SK-N-SH (cell line): Measurements from ENCODE around the gene SSR1. TPM values are rescaled to one million over a fixed set of nuclear protein-coding genes. Genes with fewer than 3 reads are reported as not detected.
"Not testable (repeated sequence)": the region's sequence is repeated elsewhere in the genome, so short reads cannot be mapped to it uniquely, and the experiment has no call there.

Experiments
- CTCF ChIA-PET: fragments of 300-600, 350-600 bp; formaldehyde crosslinking; extraction: SDS; loops from one replicate; lab custom pipeline; 2021; lab: Yijun Ruan, JAX
- POLR2A ChIA-PET: fragments of 350-600 bp; sonication (Branson Sonifier 250); formaldehyde crosslinking; extraction: SDS; loops from one replicate; lab custom pipeline; 2020; ENCODE audit warnings: antibody characterized with exemption, inconsistent platforms; lab: Yijun Ruan, JAX
- DNase-seq: peaks from one replicate; pipeline ENCODE4 v3.0.0; 2012
- H2AFZ ChIP-seq: fragments of 200-600 bp; sonication (generic); 2 replicates; pipeline ENCODE4 v1.8.1; 2016; ENCODE audit warnings: antibody characterized with exemption, mild to moderate bottlenecking, low read depth
- H3F3A ChIP-seq: fragments of 200-600 bp; sonication (generic); replicated peaks from 2 replicates; pipeline ENCODE3; 2016; ENCODE audit warnings: antibody characterized with exemption, mild to moderate bottlenecking; ENCODE audit not compliant: insufficient read depth
- H3K27ac ChIP-seq, 2 experiments: fragments of 200-500 bp in 1 of 2; fragments of 200-600 bp in 1 of 2; sonication (Bioruptor generic) in 1 of 2; sonication (generic), shearing (Covaris generic) in 1 of 2; 2 replicates each; pipeline versions ENCODE4 v1.5.1 to v1.6.1; 2014 to 2016; ENCODE audit warnings: low read depth in 2 of 2, inconsistent platforms in 1 of 2, low read length in 1 of 2, mild to moderate bottlenecking in 1 of 2, mixed read lengths in 1 of 2
- H3K27me3 ChIP-seq: fragments of 200-600 bp; sonication (generic), shearing (Covaris generic); 2 replicates; pipeline ENCODE4 v1.6.1; 2016; ENCODE audit warnings: mixed run types; ENCODE audit not compliant: insufficient read depth
- H3K36me3 ChIP-seq, 2 experiments: fragments of 200-500 bp in 1 of 2; fragments of 200-600 bp in 1 of 2; sonication (Bioruptor generic) in 1 of 2; sonication (generic) in 1 of 2; replicated peaks in 1 of 2; 2 replicates each; pipeline versions ENCODE3 to v1.5.1; 2014 to 2016; ENCODE audit warnings: low read length in 1 of 2, mild to moderate bottlenecking in 1 of 2; ENCODE audit not compliant: insufficient read depth in 2 of 2, control insufficient read depth in 1 of 2
- H3K4me1 ChIP-seq, 2 experiments: fragments of 200-500 bp in 1 of 2; fragments of 200-600 bp in 1 of 2; sonication (Bioruptor generic) in 1 of 2; sonication (generic), shearing (Covaris generic) in 1 of 2; 2 replicates each; pipeline versions ENCODE4 v1.5.1 to v1.6.1; 2014 to 2016; ENCODE audit warnings: low read depth in 1 of 2, low read length in 1 of 2, mixed run types in 1 of 2; ENCODE audit not compliant: insufficient read depth in 2 of 2, control insufficient read depth in 1 of 2
- H3K4me2 ChIP-seq: fragments of 200-600 bp; sonication (generic), shearing (Covaris generic); 2 replicates; pipeline ENCODE4 v1.6.1; 2017; ENCODE audit warnings: mixed run types
- H3K4me3 ChIP-seq, 2 experiments: fragments of 200-500 bp in 1 of 2; fragments of 200-600 bp in 1 of 2; sonication (Bioruptor generic) in 1 of 2; sonication (generic), shearing (Covaris generic) in 1 of 2; 2 replicates each; pipeline versions ENCODE4 v1.5.1 to v1.8.1; 2014 to 2016; ENCODE audit warnings: low read depth in 2 of 2, inconsistent platforms in 1 of 2, low read length in 1 of 2, mild to moderate bottlenecking in 1 of 2, mixed read lengths in 1 of 2, moderate library complexity in 1 of 2
- H3K79me2 ChIP-seq: fragments of 200-600 bp; sonication (generic); 2 replicates; pipeline ENCODE4 v1.8.1; 2017; ENCODE audit warnings: mild to moderate bottlenecking; ENCODE audit not compliant: insufficient read depth
- H3K9ac ChIP-seq: fragments of 200-600 bp; sonication (generic); 2 replicates; pipeline ENCODE4 v1.6.1; 2017; ENCODE audit warnings: mixed run types
- H3K9me2 ChIP-seq: fragments of 200-600 bp; sonication (generic); 2 replicates; pipeline ENCODE4 v1.6.1; 2017; ENCODE audit warnings: mixed run types
- H3K9me3 ChIP-seq: fragments of 200-600 bp; sonication (generic); 2 replicates; pipeline ENCODE4 v1.6.1; 2017; ENCODE audit warnings: mixed run types, mild to moderate bottlenecking, moderate library complexity
- H4K20me1 ChIP-seq: fragments of 200-600 bp; sonication (generic); 2 replicates; pipeline ENCODE4 v1.6.1; 2017; ENCODE audit warnings: mild to moderate bottlenecking, mixed run types; ENCODE audit not compliant: insufficient read depth
- CHD2 ChIP-seq: fragments of 150-350 bp; IDR thresholded peaks from 2 replicates; pipeline ENCODE4 v1.6.1; 2018; ENCODE audit warnings: low read length; ENCODE audit not compliant: partially characterized antibody
- FOSL2 ChIP-seq: IDR thresholded peaks from 2 replicates; pipeline ENCODE4 v1.4.0; 2012; ENCODE audit warnings: low read depth, mild to moderate bottlenecking, moderate library complexity, borderline replicate concordance
- GABPA ChIP-seq: IDR thresholded peaks from 2 replicates; pipeline ENCODE4 v1.4.0; 2012; ENCODE audit warnings: low read depth, mild to moderate bottlenecking
- GATA2 ChIP-seq: sonication (generic); formaldehyde crosslinking; IDR thresholded peaks from 2 replicates; pipeline ENCODE4 v1.5.0; 2020; ENCODE audit warnings: mild to moderate bottlenecking, missing genetic modification reagents
- MAX ChIP-seq: IDR thresholded peaks from 2 replicates; pipeline ENCODE4 v1.4.0; 2012; ENCODE audit warnings: low read depth
- NFIC ChIP-seq: IDR thresholded peaks from 2 replicates; pipeline ENCODE4 v1.4.0; 2012; ENCODE audit warnings: borderline replicate concordance
- NRF1 ChIP-seq: IDR thresholded peaks from 2 replicates; pipeline ENCODE4 v1.6.1; 2012; ENCODE audit warnings: low read depth, mild to moderate bottlenecking, low read length
- RXRA ChIP-seq: IDR thresholded peaks from 2 replicates; pipeline ENCODE4 v1.4.0; 2012; ENCODE audit warnings: low read depth, mild to moderate bottlenecking, borderline replicate concordance
- USF1 ChIP-seq: IDR thresholded peaks from 2 replicates; pipeline ENCODE4 v1.4.0; 2012; ENCODE audit warnings: low read depth, borderline replicate concordance
- WGBS: methylation state at CpG from one replicate; pipeline ENCODE4 v1.1.6; 2017; ENCODE audit warnings: low lambda C conversion rate; 5-methylcytosine and 5-hydroxymethylcytosine counted together
- polyA plus RNA-seq, 3 experiments: library from polyadenylated mRNA; depleted of rRNA; stranded (reverse); fragments of >200 nt; gene quantifications; 2 replicates each; pipeline ENCODE4 v1.2.3, GENCODE V29; 2012
- TF ChIP-seq, protein P1 (sequence below): fragments of 200-600 bp; sonication (generic); IDR thresholded peaks from 2 replicates; pipeline ENCODE4 v1.6.1; 2017; ENCODE audit warnings: antibody characterized with exemption, mild to moderate bottlenecking, moderate library complexity

SSR1 gene
- polyA plus RNA-seq, 1 of the 3 experiments (the other 2 are of a cell fraction) = 50.7 TPM

GRCh38 chr6:7264041-7264440, 49.0 kb downstream of the SSR1 start (continued):
- TF ChIP-seq GABPA (no peak), GATA2 (CRISPR knock-in tag) (no peak), RXRA (no peak), MAX (no peak)

DNA sequence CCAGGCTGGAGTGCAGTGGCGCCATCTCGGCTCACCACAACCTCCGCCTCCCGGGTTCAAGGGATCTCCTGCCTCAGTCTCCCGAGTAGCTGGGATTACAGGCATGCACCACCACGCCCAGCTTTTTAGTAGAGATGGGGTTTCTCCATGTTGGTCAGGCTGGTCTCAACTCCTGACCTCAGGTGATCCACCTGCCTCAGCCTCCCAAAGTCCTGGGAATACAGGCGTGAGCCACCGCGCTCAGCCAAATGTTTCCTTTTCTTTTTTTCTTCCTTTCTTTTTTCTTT, 49.5 kb downstream of the SSR1 start:
- H3K4me1 ChIP-seq = peaks cover 6 to 18% of the 10 kb centered on the region in 2 experiments; a peak in 2 of 4 replicates
- H2AFZ ChIP-seq, H3F3A ChIP-seq, H3K4me2 ChIP-seq, H3K79me2 ChIP-seq, H3K27ac ChIP-seq, H3K27me3 ChIP-seq, H3K9me2 ChIP-seq, POLR2A ChIA-PET, H3K4me3 ChIP-seq, H3K9me3 ChIP-seq, H4K20me1 ChIP-seq, DNase-seq, H3K9ac ChIP-seq, H3K36me3 ChIP-seq: not testable (repeated sequence)
- 93% methylated on average over 9 of the region's 9 CpGs for WGBS
- CTCF ChIA-PET = interaction anchor here (3.9 kb wide), 1 partner anchor 12 kb away, joined by 23 read pairs; no protein-coding TSS in a partner anchor

- ChIA-PET CTCF (interaction anchor here (1.3 to 4.5 kb wide), 2 partner anchors 13 to 586 kb away, joined by 4 to 28 read pairs; no protein-coding TSS in a partner anchor), POLR2A (no interaction called here)
- Histone ChIP-seq H3K4me3 (no peak overlapping the region), H3K79me2 (no peaks in the 10 kb centered on the region), H2AFZ (no peak overlapping the region), H3K36me3 (no peaks in the 10 kb centered on the region), H3K27ac (no peak overlapping the region), H3K9ac (no peak overlapping the region), H4K20me1 (no peaks in the 10 kb centered on the region), H3K27me3 (no peaks in the 10 kb centered on the region), H3F3A (no peaks in the 10 kb centered on the region), H3K9me3 (no peaks in the 10 kb centered on the region), H3K4me1 (peaks cover 3 to 15% of the 10 kb centered on the region in 2 experiments; a peak in 2 of 4 replicates), H3K9me2 (no peaks in the 10 kb centered on the region), H3K4me2 (no peak overlapping the region)
- no peak for TF ChIP-seq USF1
- no peak for TF ChIP-seq NFIC
- TF ChIP-seq, protein P1, sequence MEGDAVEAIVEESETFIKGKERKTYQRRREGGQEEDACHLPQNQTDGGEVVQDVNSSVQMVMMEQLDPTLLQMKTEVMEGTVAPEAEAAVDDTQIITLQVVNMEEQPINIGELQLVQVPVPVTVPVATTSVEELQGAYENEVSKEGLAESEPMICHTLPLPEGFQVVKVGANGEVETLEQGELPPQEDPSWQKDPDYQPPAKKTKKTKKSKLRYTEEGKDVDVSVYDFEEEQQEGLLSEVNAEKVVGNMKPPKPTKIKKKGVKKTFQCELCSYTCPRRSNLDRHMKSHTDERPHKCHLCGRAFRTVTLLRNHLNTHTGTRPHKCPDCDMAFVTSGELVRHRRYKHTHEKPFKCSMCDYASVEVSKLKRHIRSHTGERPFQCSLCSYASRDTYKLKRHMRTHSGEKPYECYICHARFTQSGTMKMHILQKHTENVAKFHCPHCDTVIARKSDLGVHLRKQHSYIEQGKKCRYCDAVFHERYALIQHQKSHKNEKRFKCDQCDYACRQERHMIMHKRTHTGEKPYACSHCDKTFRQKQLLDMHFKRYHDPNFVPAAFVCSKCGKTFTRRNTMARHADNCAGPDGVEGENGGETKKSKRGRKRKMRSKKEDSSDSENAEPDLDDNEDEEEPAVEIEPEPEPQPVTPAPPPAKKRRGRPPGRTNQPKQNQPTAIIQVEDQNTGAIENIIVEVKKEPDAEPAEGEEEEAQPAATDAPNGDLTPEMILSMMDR = no peak
- no peak for TF ChIP-seq FOSL2
- no peak for TF ChIP-seq CHD2
- TF ChIP-seq NRF1 = no peak
- 86% methylated on average over 16 of the region's 16 CpGs for WGBS
- DNase-seq = no peak
Observed at GRCh38 chr6:7262746-7263518, 50.1 kb downstream of the SSR1 start.
